K562 (cell line): ENCODE data around the gene MED15. TPM values are rescaled to one million over a fixed set of nuclear protein-coding genes. Genes with fewer than 3 reads are reported as not detected.

Experiments used
- ATAC-seq: fragments of 200-7000 bp; cut with Tn5 transposase; 3 replicates; pipeline ENCODE4 v1.9.1; 2020; ENCODE audit warnings: moderate library complexity
- BruUV-seq: library from RNA; stranded (reverse); fragments of 400-500 nt; replicated peaks from 2 replicates; lab custom pipeline; 2021; lab: Mats Ljungman, UMichigan
- CTCF ChIA-PET: fragments of 300-600 bp; formaldehyde crosslinking; extraction: SDS; loops from one replicate; lab custom pipeline; 2021; ENCODE audit warnings: low intra/inter-chr PET ratio; lab: Yijun Ruan, JAX
- POLR2A ChIA-PET: fragments of 300-600, 350-650 bp; sonication (Branson Sonifier 250); formaldehyde crosslinking; extraction: SDS; loops from one replicate; lab custom pipeline; 2021; ENCODE audit warnings: antibody characterized with exemption, inconsistent platforms; lab: Yijun Ruan, JAX
- DNase-seq, 4 experiments: peaks; one replicate each; pipeline versions ENCODE4 v3.0.0 to v3.0.0-alpha.2; 2011 to 2018; ENCODE audit warnings: low spot score in 3 of 4, mixed read lengths in 3 of 4; ENCODE audit errors: extremely low read depth in 1 of 4
- FAIRE-seq: peaks from 2 replicates; lab custom pipeline; 2011; peaks lifted over from hg19 to GRCh38; lab: Jason Lieb, UNC
- H2AFZ ChIP-seq: 2 replicates; pipeline ENCODE4 v1.6.0; 2011; ENCODE audit warnings: low read depth, low read length, control low read depth, inconsistent platforms
- H3K27ac ChIP-seq: fragments of 200-600 bp; 3 replicates; pipeline ENCODE4 v1.8.0; 2011; ENCODE audit warnings: low read depth, mild to moderate bottlenecking, control low read depth, inconsistent platforms, low read length, moderate library complexity, mixed read lengths; ENCODE audit errors: extremely low read depth
- H3K27me3 ChIP-seq, 2 experiments: fragments of 300-600 bp in 1 of 2; 2 replicates in 1 of 2; 3 replicates in 1 of 2; pipeline versions ENCODE4 v1.6.0 to v1.8.0; 2011; ENCODE audit warnings: inconsistent platforms in 2 of 2, low read length in 2 of 2, mild to moderate bottlenecking in 1 of 2, mixed read lengths in 1 of 2, moderate library complexity in 1 of 2; ENCODE audit not compliant: control insufficient read depth in 2 of 2, insufficient read depth in 2 of 2
- H3K36me3 ChIP-seq: fragments of 300-600 bp; 3 replicates; pipeline ENCODE4 v1.8.0; 2011; ENCODE audit warnings: mild to moderate bottlenecking, low read length, inconsistent platforms; ENCODE audit not compliant: control insufficient read depth, insufficient read depth
- H3K4me1 ChIP-seq, 2 experiments: fragments of 200-600 bp in 1 of 2; replicated peaks in 1 of 2; 2 replicates in 1 of 2; 3 replicates in 1 of 2; pipeline versions ENCODE4 v1.5.1 to v1.8.0; 2011; ENCODE audit warnings: inconsistent platforms in 2 of 2, low read length in 2 of 2, mild to moderate bottlenecking in 1 of 2, mixed read lengths in 1 of 2, moderate library complexity in 1 of 2; ENCODE audit not compliant: control insufficient read depth in 2 of 2, insufficient read depth in 2 of 2
- H3K4me2 ChIP-seq: 2 replicates; pipeline ENCODE4 v1.6.1; 2011; ENCODE audit warnings: low read length, control low read depth, inconsistent platforms, mixed read lengths; ENCODE audit not compliant: insufficient read depth
- H3K4me3 ChIP-seq: fragments of 200-600 bp; sonication (generic), shearing (Covaris generic); 2 replicates; pipeline ENCODE4 v1.5.1; 2016; ENCODE audit warnings: control low read depth, inconsistent platforms
- H3K79me2 ChIP-seq: fragments of 200-600 bp; 3 replicates; pipeline ENCODE4 v1.8.0; 2011; ENCODE audit warnings: low read length, inconsistent platforms; ENCODE audit not compliant: control insufficient read depth, insufficient read depth
- H3K9ac ChIP-seq, 2 experiments: 2 replicates each; pipeline versions ENCODE4 v1.6.0 to v1.6.1; 2011; ENCODE audit warnings: low read depth in 2 of 2, low read length in 2 of 2, control low read depth in 1 of 2, inconsistent platforms in 1 of 2, mild to moderate bottlenecking in 1 of 2, mixed read lengths in 1 of 2; ENCODE audit not compliant: insufficient read depth in 1 of 2
- H3K9me1 ChIP-seq: one replicate; pipeline ENCODE4 v1.6.0; 2011; ENCODE audit warnings: inconsistent platforms, mild to moderate bottlenecking, low read length, moderate library complexity; ENCODE audit not compliant: control insufficient read depth, insufficient read depth
- H3K9me3 ChIP-seq: replicated peaks from 2 replicates; pipeline ENCODE4 v1.5.1; 2011; ENCODE audit warnings: low read depth, low read length, inconsistent platforms; ENCODE audit not compliant: control insufficient read depth, insufficient read depth
- H4K20me1 ChIP-seq: replicated peaks from 2 replicates; pipeline ENCODE4 v1.6.1; 2011; ENCODE audit warnings: low read length, inconsistent platforms, mixed read lengths; ENCODE audit not compliant: control insufficient read depth, insufficient read depth
- ATF7 ChIP-seq: fragments of 450-650 bp; IDR thresholded peaks from 2 replicates; pipeline ENCODE4 v1.7.1; 2014; ENCODE audit warnings: mild to moderate bottlenecking, moderate library complexity
- CBFB ChIP-seq: sonication (generic); formaldehyde crosslinking; IDR thresholded peaks from 2 replicates; pipeline ENCODE4 v1.4.0; 2020; ENCODE audit warnings: mild to moderate bottlenecking, missing genetic modification reagents
- CBX1 ChIP-seq: sonication (generic); IDR thresholded peaks from 2 replicates; pipeline ENCODE4 v1.6.1; 2016; ENCODE audit warnings: antibody characterized with exemption, low read depth, mild to moderate bottlenecking
- CCAR2 ChIP-seq: fragments of 200-400 bp; formaldehyde crosslinking; IDR thresholded peaks from 2 replicates; pipeline ENCODE4 v1.6.1; 2017; ENCODE audit warnings: mild to moderate bottlenecking, low read depth, low read length
- HDAC3 ChIP-seq: fragments of 450-650 bp; IDR thresholded peaks from 2 replicates; pipeline ENCODE4 v1.6.1; 2018; ENCODE audit warnings: borderline replicate concordance, mild to moderate bottlenecking, moderate library complexity; ENCODE audit not compliant: partially characterized antibody
- HES1 ChIP-seq: fragments of 450-650 bp; IDR thresholded peaks from 2 replicates; pipeline ENCODE4 v1.6.1; 2016; ENCODE audit warnings: low read depth, mild to moderate bottlenecking, moderate library complexity
- MCM3 ChIP-seq: fragments of 450-650 bp; IDR thresholded peaks from 2 replicates; pipeline ENCODE4 v1.6.1; 2016
- NFXL1 ChIP-seq: fragments of 450-650 bp; formaldehyde crosslinking; IDR thresholded peaks from 2 replicates; pipeline ENCODE4 v1.4.0; 2021; ENCODE audit warnings: mild to moderate bottlenecking
- RBBP5 ChIP-seq: fragments of 200-600 bp; sonication (generic); IDR thresholded peaks from 2 replicates; pipeline ENCODE4 v1.6.1; 2012; ENCODE audit warnings: borderline replicate concordance, mild to moderate bottlenecking, low read length, control low read depth, inconsistent platforms; ENCODE audit not compliant: insufficient read depth, poor library complexity, severe bottlenecking
- SMARCA4 ChIP-seq: fragments of 450-650 bp; IDR thresholded peaks from 2 replicates; pipeline ENCODE4 v1.6.1; 2016
- TAF7 ChIP-seq: fragments of 450-650 bp; IDR thresholded peaks from 2 replicates; pipeline ENCODE4 v1.6.1; 2016; ENCODE audit warnings: missing genetic modification characterization, missing compliant biosample characterization
- THAP12 ChIP-seq: fragments of 250-450 bp; sonication (Bioruptor Pico); IDR thresholded peaks from 2 replicates; pipeline ENCODE4 v1.9.0; 2021; ENCODE audit warnings: mild to moderate bottlenecking, inconsistent platforms
- ZNF143 ChIP-seq: sonication (generic); formaldehyde crosslinking; IDR thresholded peaks from 2 replicates; pipeline ENCODE4 v1.9.0; 2022; ENCODE audit warnings: mild to moderate bottlenecking, missing genetic modification reagents
- ZNF57 ChIP-seq: fragments of 450-650 bp; formaldehyde crosslinking; IDR thresholded peaks from 2 replicates; pipeline ENCODE4 v1.4.0; 2020; ENCODE audit warnings: mild to moderate bottlenecking, moderate library complexity
- ZNF644 ChIP-seq: fragments of 200-800 bp; sonication (Bioruptor generic); IDR thresholded peaks from 2 replicates; pipeline ENCODE4 v1.6.1; 2016; ENCODE audit warnings: low read depth, missing genetic modification characterization, missing compliant biosample characterization
- WGBS: fragments of 100-300 bp; shearing (Covaris generic); methylation state at CpG from one replicate; pipeline ENCODE4 v1.1.6; 2016; ENCODE audit warnings: low coverage, mixed read lengths; ENCODE audit not compliant: insufficient coverage; ENCODE audit errors: missing lambda C conversion rate; 5-methylcytosine and 5-hydroxymethylcytosine counted together
- in situ Hi-C: fragments of 300-500 bp; cut with MboI; formaldehyde crosslinking; loops from 4 replicates; pipeline ENCODE4 v1.15.0; 2018; ENCODE audit warnings: inconsistent platforms, mixed read lengths
- intact Hi-C: fragments of 100-400 bp; cut with micrococcal nuclease; formaldehyde crosslinking; loops from 2 replicates; pipeline ENCODE4 v1.14.2; 2022
- polyA plus RNA-seq, 8 experiments: library from polyadenylated mRNA; depleted of rRNA in 4 of 8; stranded (reverse) in 5 of 8; unstranded in 3 of 8; fragments of >200 nt; fragmentation: Nextera tagmentation in 2 of 8; fragmentation: Illumina TruSeq in 1 of 8; extraction: Ambion mirVana in 2 of 8; extraction: Trizol in 1 of 8; gene quantifications; 2 replicates each; pipeline versions ENCODE4 v1.2.1 to v1.2.3, GENCODE V29; 2011 to 2014; ENCODE audit warnings: inconsistent platforms in 1 of 8, missing spikeins in 1 of 8
- total RNA-seq, 7 experiments: library from RNA; depleted of rRNA in 6 of 7; stranded (reverse); fragments of >200 nt in 6 of 7; fragmentation: Illumina TruSeq in 2 of 7; extraction: Trizol in 2 of 7; gene quantifications; 2 replicates each; pipeline versions ENCODE4 v1.2.1 to v1.2.3, GENCODE V29; 2011 to 2021; ENCODE audit warnings: low replicate concordance in 1 of 7
- TF ChIP-seq, protein P1 (sequence below): fragments of 250-450 bp; sonication (Bioruptor Pico); IDR thresholded peaks from 2 replicates; pipeline ENCODE4 v1.8.0; 2021; ENCODE audit warnings: moderate library complexity, mild to moderate bottlenecking, inconsistent platforms

Gene MED15
- total and polyA plus RNA-seq, 9 of the 15 experiments (the other 6 are each of a cell fraction or from before 2014, with no cell fraction given): 4.0 to 271 (median 60.1) TPM

DNA sequence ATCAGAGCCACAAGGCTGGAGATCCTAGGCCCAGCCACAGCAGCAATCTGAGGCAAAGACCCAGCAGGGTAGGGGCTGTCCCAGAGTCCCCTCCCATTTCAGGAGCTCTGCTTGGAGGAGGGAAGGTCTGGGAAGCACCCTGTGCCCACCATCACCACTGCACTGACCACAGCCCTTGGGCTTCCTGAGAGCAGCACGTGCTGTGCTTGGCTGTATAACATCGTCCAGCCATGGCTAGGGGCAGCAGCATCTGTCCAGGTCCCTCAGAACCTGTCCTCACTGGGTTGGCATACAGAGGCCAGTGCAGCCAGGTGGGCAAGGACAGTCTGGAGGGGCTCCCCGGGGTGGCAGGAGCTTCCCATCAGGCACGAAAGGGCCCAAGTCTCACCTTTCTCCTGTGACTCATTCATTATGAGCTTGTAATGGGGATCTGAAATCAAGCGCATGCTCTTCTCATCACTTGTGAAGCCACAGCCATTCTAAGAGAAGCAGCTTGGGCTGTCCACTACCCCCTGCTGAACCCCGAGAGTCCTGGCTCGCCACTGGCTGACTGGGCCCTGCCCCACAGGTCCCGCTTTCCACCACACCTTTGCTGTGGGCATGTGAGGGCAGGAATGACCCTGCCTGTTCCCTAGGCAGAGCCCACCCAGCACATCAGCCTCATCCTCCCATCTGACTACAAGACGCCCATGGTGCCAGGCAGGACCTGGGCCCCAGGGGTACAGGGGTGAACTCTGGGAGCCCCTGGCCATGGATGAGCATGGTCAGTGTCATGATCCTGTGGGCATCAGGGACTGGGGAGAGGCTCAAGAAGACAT is 83.3 kb downstream of the MED15 start (continued):
- TF ChIP-seq RBBP5 (peak; percentile 35), CBFB (CRISPR knock-in tag) (peak; percentile 9; the same call in 1 of the 2 replicates)
- TF ChIP-seq, all 486 proteins: peak for 24

- H3K4me1 ChIP-seq: peaks cover 0 to 31% of the 10 kb centered on the region in 2 experiments; a peak in 2 of 5 replicates
- BruUV-seq: no TSS peak
- H3K36me3 ChIP-seq: peaks cover 13% of the 10 kb centered on the region; the same call in 2 of the 3 replicates
- no peak overlapping the region for H3K27ac ChIP-seq
- peaks cover 35 to 64% of the 10 kb centered on the region in 2 experiments for H3K27me3 ChIP-seq
- no peak overlapping the region for H2AFZ ChIP-seq
- no peak overlapping the region for H3K4me2 ChIP-seq
- in situ Hi-C loops (no loop called here), intact Hi-C loops (no loop called here)
- 25% methylated on average over 10 of the region's 10 CpGs for WGBS
- peaks cover 48% of the 10 kb centered on the region for H4K20me1 ChIP-seq
- no peak for DNase-seq
- H3K9me1 ChIP-seq: peaks cover 5% of the 10 kb centered on the region
- ChIA-PET POLR2A (interaction anchor here (0.6 to 8.8 kb wide), 10 partner anchors 12 to 284 kb away, joined by 3 to 96 read pairs (median 4); no protein-coding TSS in a partner anchor), CTCF (interaction anchor here (0.7 kb wide), 1 partner anchor 348 kb away, joined by 3 read pairs; no protein-coding TSS in a partner anchor)
- FAIRE-seq: no peak
- H3K9ac ChIP-seq: peak overlapping the region in 1 of 2 experiments; percentile 56; a peak in 2 of 4 replicates
- no peak for ATAC-seq
- H3K4me3 ChIP-seq: no peak overlapping the region
- no peaks in the 10 kb centered on the region for H3K79me2 ChIP-seq
- no peaks in the 10 kb centered on the region for H3K9me3 ChIP-seq
- TF ChIP-seq MCM3 (peak; percentile 3; the same call in 1 of the 2 replicates), TAF7 (tag) (no peak), NFXL1 (CRISPR knock-in tag) (no peak), CBX1 (no peak), CCAR2 (no peak), ZNF57 (CRISPR knock-in tag) (no peak), HDAC3 (no peak), HES1 (no peak), ZNF143 (CRISPR knock-in tag) (no peak), ATF7 (no peak), ZNF644 (tag) (no peak), THAP12 (0 out of 2 replicates have a peak, but pooled peaks have one; percentile 24), SMARCA4 (no peak)
- TF ChIP-seq, protein P1, sequence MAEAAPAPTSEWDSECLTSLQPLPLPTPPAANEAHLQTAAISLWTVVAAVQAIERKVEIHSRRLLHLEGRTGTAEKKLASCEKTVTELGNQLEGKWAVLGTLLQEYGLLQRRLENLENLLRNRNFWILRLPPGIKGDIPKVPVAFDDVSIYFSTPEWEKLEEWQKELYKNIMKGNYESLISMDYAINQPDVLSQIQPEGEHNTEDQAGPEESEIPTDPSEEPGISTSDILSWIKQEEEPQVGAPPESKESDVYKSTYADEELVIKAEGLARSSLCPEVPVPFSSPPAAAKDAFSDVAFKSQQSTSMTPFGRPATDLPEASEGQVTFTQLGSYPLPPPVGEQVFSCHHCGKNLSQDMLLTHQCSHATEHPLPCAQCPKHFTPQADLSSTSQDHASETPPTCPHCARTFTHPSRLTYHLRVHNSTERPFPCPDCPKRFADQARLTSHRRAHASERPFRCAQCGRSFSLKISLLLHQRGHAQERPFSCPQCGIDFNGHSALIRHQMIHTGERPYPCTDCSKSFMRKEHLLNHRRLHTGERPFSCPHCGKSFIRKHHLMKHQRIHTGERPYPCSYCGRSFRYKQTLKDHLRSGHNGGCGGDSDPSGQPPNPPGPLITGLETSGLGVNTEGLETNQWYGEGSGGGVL (CRISPR knock-in tag): no peak
Observed at GRCh38 chr22:20591295-20591645, 83.9 kb downstream of the MED15 start.
